NCI-H2171 (cell line): ENCODE measurements around the gene PLA2G4E.

Source experiments
- DNase-seq: peaks from one replicate; lab custom pipeline; 2025; lab: John Stamatoyannopoulos, UW

The PLA2G4E gene

GRCh38 chr15:41936155-41936554 is 84.7 kb downstream of the PLA2G4E start:
- DNase-seq = no peak

GRCh38 chr15:41935566-41936020 is 85.2 kb downstream of the PLA2G4E start:
- DNase-seq = no peak

- DNase-seq = no peak
Measured at GRCh38 chr15:41934843-41935242, 86.0 kb downstream of the PLA2G4E start.

- DNase-seq = no peak
Measured at GRCh38 chr15:41933771-41934170, 87.1 kb downstream of the PLA2G4E start.

GRCh38 chr15:41933326-41933725 is 87.5 kb downstream of the PLA2G4E start:
- no peak for DNase-seq

- DNase-seq = no peak
Measured at GRCh38 chr15:41932511-41933289, 88.1 kb downstream of the PLA2G4E start.

- no peak for DNase-seq
Measured at GRCh38 chr15:41932101-41932500, 88.7 kb downstream of the PLA2G4E start.
